Purkinje cell (primary cell): ENCODE data around the gene HYKK. TPM values are rescaled to one million over a fixed set of nuclear protein-coding genes. Genes with fewer than 3 reads are reported as not detected.

Source experiments
- polyA plus RNA-seq: library from polyadenylated mRNA; unstranded; fragments of >200 nt; fragmentation: Nextera tagmentation; gene quantifications from 2 replicates; pipeline ENCODE4 v1.2.1, GENCODE V29; 2014

Gene HYKK, protein sequence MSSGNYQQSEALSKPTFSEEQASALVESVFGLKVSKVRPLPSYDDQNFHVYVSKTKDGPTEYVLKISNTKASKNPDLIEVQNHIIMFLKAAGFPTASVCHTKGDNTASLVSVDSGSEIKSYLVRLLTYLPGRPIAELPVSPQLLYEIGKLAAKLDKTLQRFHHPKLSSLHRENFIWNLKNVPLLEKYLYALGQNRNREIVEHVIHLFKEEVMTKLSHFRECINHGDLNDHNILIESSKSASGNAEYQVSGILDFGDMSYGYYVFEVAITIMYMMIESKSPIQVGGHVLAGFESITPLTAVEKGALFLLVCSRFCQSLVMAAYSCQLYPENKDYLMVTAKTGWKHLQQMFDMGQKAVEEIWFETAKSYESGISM
- 6.2 and 15.1 TPM in 2 replicates for polyA plus RNA-seq

DNA sequence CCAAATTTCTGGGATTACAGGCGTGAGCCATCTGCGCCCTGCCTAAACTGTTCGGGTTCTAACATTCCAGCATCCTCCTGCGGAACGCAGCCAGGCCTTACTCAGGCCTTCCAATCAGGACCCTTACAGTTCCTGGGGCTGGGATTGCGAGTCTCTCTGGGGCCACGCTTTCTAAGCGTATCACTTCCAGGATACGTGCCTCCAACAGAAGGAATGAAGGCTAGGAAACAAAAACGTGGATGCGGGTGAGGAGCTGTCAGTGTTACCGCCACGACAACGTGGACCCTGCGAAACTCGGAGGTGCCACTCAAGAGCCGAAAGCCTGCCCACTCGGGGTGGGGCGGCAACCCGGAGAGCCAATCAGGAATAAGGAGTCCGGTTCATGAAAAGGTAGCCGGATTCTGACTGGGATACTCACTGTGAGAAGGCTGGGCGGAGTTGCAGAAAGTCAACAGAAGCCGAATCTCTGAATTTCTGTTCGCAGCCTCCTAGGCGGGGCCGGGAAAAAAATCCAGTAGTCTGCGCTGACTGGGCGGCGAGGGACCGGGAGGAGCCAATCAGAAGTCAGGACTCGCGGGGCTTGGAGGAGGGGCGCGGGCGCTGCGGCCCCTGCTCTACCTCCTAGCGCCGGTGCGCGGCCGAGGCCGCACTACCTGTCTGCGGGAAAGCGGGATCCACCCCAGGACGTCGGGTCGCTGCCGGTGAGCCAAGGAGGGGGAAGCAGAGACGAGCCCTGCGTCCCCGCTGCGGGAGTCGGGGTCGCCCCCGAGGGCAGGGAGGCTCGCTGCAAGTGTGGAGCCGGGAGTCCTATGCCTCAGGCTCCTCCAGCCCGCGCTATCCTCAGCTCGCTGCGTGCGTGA, at the start of gene HYKK:
TSS of gene HYKK (plus strand) at position 607 of the 860 bp plus-strand sequence. CDS start 5,512 bp downstream, outside the sequence.

DNA sequence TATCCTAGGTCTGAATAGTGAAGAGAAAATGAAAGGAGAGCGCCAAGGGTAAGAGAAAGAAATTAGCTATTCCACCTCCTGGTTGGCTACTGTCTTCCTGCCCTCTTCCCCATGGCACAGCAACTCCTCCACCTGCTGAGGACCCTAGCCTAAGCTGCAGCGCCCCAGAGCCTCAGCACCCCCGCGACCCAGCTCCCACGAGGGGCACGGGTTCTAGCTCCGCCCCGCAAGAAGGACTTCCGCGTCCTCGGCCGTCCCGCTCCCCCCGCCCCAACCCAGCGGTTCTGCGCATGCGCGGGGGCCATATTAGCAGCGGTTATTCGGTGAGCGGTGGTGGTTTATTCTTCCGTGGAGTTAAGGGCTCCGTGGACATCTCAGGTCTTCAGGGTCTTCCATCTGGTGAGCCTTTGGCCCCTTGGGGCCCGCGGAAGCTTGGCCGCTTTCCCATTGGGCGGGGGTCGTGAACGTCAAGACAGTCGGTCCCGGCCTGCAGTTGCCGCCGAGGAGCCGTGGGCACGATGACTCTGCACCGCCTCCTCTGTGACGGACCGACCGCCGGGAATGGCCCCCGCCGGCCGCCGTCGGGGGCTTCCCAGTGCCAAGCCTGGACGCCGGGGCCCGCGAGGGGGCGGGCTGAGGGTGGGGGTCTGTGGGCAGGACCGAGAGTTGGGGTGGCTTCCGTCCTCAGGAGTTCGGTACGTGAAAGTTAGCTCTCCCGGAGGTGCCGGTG, 32.9 kb downstream of the HYKK start, which contains the start of gene PSMA4:
TSS of gene PSMA4 (plus strand) at position 304 of the 730 bp plus-strand sequence. CDS start 1,484 bp downstream, outside the sequence.

DNA sequence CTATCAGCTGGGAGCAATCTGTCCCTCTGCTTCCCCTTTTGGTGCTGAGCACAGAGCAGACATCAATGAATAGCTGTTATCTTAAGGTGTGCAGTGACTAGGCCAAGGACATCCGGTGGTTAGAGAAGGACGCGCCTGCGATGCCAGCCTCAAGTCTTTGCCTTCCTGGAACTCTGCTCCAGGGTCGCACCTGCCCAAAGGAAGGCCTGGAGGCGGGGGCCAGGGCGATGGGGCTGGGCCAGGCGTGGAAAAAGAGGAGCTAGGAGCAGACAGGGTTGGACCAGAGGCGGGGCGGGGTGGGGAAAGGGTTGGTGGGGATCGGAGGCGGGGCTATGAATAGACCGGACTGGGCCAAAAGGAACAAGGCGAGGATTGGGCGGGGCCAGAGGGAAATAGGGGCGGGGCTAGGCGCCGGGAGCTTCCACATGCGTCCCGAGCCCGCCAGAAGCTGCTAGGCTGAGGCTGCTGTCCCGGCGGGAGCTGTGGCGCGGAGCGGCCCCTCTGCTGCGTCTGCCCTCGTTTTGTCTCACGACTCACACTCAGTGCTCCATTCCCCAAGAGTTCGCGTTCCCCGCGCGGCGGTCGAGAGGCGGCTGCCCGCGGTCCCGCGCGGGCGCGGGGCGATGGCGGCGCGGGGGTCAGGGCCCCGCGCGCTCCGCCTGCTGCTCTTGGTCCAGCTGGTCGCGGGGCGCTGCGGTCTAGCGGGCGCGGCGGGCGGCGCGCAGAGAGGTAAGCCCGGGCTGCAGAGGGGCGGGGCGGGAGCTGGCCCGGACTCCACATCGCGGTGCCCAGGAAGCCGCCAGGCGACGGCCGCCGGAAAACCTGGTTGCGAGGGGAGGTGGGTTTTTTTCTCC, 57.9 kb downstream of the HYKK start, which contains the start of gene CHRNA5:
TSS of gene CHRNA5 (plus strand) at position 424 of the 854 bp plus-strand sequence. CDS start at position 624, 200 bp downstream.

Other genes with a start within 250 kb of the HYKK start
- 65.5 and 105 TPM in 2 replicates for gene DNAJA4, start 243.0 kb upstream of the HYKK start, polyA plus RNA-seq
- 375 and 533 TPM in 2 replicates for gene SKIC8, start 208.0 kb upstream of the HYKK start, polyA plus RNA-seq
- 2.5 TPM in 1 of 2 replicates, not detected in the other for gene CRABP1, start 167.2 kb upstream of the HYKK start, polyA plus RNA-seq
- gene IREB2, start 69.4 kb upstream of the HYKK start, polyA plus RNA-seq, result 23.3 and 26.2 TPM in 2 replicates
- gene PSMA4, start 32.9 kb downstream of the HYKK start, polyA plus RNA-seq, result 776 and 831 TPM in 2 replicates
- gene CHRNA5, start 57.9 kb downstream of the HYKK start, polyA plus RNA-seq, result 0.16 and 7.7 TPM in 2 replicates
- gene CHRNA3, start 113.4 kb downstream of the HYKK start, polyA plus RNA-seq, result 3.5 and 11.9 TPM in 2 replicates
- gene CHRNB4, start 133.6 kb downstream of the HYKK start, polyA plus RNA-seq, result 0.41 TPM in 1 of 2 replicates, not detected in the other